ENCODE data around the gene CDKAL1. TPM values are rescaled to one million over a fixed set of nuclear protein-coding genes. Genes with fewer than 3 reads are reported as not detected.
"Not testable (repeated sequence)": the region's sequence is repeated elsewhere in the genome, so short reads cannot be mapped to it uniquely, and the experiment has no call there.

CDKAL1 gene
- polyA plus RNA-seq, 2 of the 4 experiments (the other 2 are of a cell fraction), result 4.7 to 8.3 TPM

DNA sequence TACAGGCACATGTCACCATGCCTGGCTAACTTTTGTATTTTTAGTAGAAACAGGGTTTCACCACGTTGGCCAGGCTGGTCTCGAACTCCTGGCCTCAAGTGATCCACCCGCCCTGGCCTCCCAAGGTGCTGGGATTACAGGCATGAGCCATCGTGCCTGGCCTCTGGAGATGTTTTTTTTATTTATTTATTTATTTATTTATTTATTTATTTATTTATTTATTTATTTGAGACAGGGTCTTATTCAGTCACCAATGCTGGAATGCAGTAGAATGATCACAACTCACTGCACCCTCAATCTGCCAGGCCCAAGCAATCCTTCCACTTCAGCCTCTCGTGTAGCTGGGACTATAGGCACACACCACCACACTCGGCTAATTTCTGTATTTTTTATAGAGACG is 661.0 kb downstream of the CDKAL1 start:
- CTCF ChIA-PET; H3K27ac ChIP-seq; POLR2A ChIA-PET; H3K9me3 ChIP-seq; ATAC-seq; FAIRE-seq; H3K4me3 ChIP-seq; H3K4me2 ChIP-seq; H3K4me1 ChIP-seq; DNase-seq (ENCODE audit: low read depth in 1 of 2, low spot score in 1 of 2): not testable (repeated sequence)
- TF ChIP-seq ZC3H11A (IDR thresholded peaks at IDR 0.05), result peak; percentile 44
- 94% methylated on average over 7 of the region's 7 CpGs for WGBS (ENCODE audit: missing lambda C conversion rate)

DNA sequence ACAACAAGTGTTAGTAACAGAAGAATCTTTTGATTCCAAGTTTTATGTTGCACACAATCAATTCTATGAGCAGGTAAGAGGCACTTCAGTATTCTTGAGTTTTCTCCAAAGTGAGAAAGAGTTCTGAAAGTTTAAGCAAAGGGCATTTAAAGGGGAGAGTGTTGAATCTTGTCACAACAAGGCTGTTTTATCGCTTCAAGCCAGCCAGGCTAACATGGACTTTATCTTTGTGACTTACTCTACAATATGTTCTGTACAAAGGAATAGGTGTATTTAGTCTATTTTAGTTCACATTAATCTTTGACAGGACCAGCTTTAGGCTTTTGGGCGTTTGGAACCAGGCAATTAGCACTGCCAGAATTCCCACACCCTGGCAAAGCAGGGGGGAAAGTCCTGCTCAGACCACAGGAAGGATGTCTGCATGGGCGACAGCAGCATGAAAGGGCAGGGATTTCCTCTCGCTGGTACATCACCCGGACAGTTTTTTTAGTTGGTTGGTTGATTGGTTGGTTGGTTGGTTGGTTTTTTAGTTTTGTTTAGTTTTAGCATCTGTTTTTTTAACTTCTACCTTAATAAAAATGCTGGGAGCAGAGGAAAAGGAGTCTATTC is 663.9 kb downstream of the CDKAL1 start:
- no peak for FAIRE-seq
- Histone ChIP-seq H3K4me3 (no peak overlapping the region), H3K4me2 (no peak overlapping the region), H3K4me1 (no peaks in the 10 kb centered on the region), H3K9me3 (0 out of 3 replicates have a peak, but pooled peaks cover 2% of the 10 kb centered on the region), H3K27ac (no peak overlapping the region)
- POLR2A ChIA-PET, result no interaction called here
- no peak for DNase-seq (ENCODE audit: low read depth in 1 of 2, low spot score in 1 of 2)
- CTCF ChIA-PET, result no interaction called here
- WGBS (ENCODE audit: missing lambda C conversion rate), result 73% methylated on average over 5 of the region's 5 CpGs
- TF ChIP-seq HMGXB4 (CRISPR knock-in tag; IDR thresholded peaks at IDR 0.05; ENCODE audit: borderline replicate concordance) (no peak), SMC3 (IDR thresholded peaks at IDR 0.05) (no peak), RFX5 (IDR thresholded peaks at IDR 0.05) (no peak), ZFP36 (IDR thresholded peaks at IDR 0.05; ENCODE audit: borderline replicate concordance, partially characterized antibody) (no peak), ZSCAN20 (CRISPR knock-in tag; IDR thresholded peaks at IDR 0.05) (no peak), MYC (IDR thresholded peaks at IDR 0.05; ENCODE audit: borderline replicate concordance, low read length) (no peak), CHD2 (IDR thresholded peaks at IDR 0.05; ENCODE audit: low read length, partially characterized antibody) (no peak), ZC3H11A (IDR thresholded peaks at IDR 0.05) (no peak), NR3C1 (IDR thresholded peaks at IDR 0.05) (no peak), SREBF2 (IDR thresholded peaks at IDR 0.05) (no peak), MAZ (IDR thresholded peaks at IDR 0.05; ENCODE audit: borderline replicate concordance, low read depth, low read length) (no peak), PBX3 (IDR thresholded peaks at IDR 0.05) (no peak), CTCF (IDR thresholded peaks at IDR 0.05) (no peak), EP300 (IDR thresholded peaks at IDR 0.05) (no peak), KDM1A (IDR thresholded peaks at IDR 0.05; ENCODE audit: low read depth) (no peak)
- TF ChIP-seq, protein P1, sequence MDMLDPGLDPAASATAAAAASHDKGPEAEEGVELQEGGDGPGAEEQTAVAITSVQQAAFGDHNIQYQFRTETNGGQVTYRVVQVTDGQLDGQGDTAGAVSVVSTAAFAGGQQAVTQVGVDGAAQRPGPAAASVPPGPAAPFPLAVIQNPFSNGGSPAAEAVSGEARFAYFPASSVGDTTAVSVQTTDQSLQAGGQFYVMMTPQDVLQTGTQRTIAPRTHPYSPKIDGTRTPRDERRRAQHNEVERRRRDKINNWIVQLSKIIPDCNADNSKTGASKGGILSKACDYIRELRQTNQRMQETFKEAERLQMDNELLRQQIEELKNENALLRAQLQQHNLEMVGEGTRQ (IDR thresholded peaks at IDR 0.05), result no peak
- no peak for ATAC-seq

DNA sequence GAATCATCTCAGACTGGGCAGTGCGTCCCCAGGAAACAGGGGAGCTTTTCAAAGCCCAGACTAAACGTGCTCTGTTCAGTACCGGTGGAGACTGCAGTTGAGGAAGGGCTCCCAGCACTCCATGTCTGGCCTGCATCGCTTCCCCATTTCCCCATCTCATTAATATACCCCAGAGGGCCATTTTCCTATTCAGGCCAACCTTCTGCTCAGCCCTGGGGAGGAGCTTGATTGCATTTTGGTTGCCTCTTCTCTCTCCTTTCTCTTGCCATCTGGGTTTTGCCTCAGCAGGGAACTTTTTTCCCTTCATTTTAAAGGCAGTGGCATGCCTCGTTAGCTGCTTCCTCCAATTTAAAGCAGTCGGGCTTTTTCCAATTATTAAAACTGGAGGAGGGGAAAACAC is 665.0 kb downstream of the CDKAL1 start:
- WGBS (ENCODE audit: missing lambda C conversion rate), result 91% methylated on average over 6 of the region's 6 CpGs
- CTCF ChIA-PET, result interaction anchor here (0.9 to 1.2 kb wide), 2 partner anchors 9 to 10 kb away, joined by 3 to 4 read pairs; no protein-coding TSS in a partner anchor

More for the DNA sequence above, 665.0 kb downstream of the CDKAL1 start:
- H3K9me3 ChIP-seq, result no peaks in the 10 kb centered on the region
- no peak overlapping the region for H3K27ac ChIP-seq
- no peak overlapping the region for H3K4me2 ChIP-seq
- no peak for TF ChIP-seq MAFK (IDR thresholded peaks at IDR 0.05; ENCODE audit: partially characterized antibody)
- TF ChIP-seq, protein P2, sequence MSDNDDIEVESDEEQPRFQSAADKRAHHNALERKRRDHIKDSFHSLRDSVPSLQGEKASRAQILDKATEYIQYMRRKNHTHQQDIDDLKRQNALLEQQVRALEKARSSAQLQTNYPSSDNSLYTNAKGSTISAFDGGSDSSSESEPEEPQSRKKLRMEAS (IDR thresholded peaks at IDR 0.05), result no peak
- TF ChIP-seq ZSCAN20 (CRISPR knock-in tag; IDR thresholded peaks at IDR 0.05), result no peak
- no peak for TF ChIP-seq ZNF302 (CRISPR knock-in tag; IDR thresholded peaks at IDR 0.05)
- no peak for TF ChIP-seq RFX5 (IDR thresholded peaks at IDR 0.05)
- TF ChIP-seq RAD21 (conservative IDR thresholded peaks at IDR 0.05 in 1 of 2, IDR thresholded peaks at IDR 0.05 in 1 of 2), result no peak
- TF ChIP-seq JUNB (IDR thresholded peaks at IDR 0.05), result no peak
- TF ChIP-seq SREBF2 (IDR thresholded peaks at IDR 0.05), result no peak
- TF ChIP-seq FOSL2 (IDR thresholded peaks at IDR 0.05), result no peak
- TF ChIP-seq FOSL2 (CRISPR knock-in tag; IDR thresholded peaks at IDR 0.05), result no peak
- no peak overlapping the region for H3K4me3 ChIP-seq
- no peaks in the 10 kb centered on the region for H3K4me1 ChIP-seq
- POLR2A ChIA-PET, result no interaction called here
- FAIRE-seq (no peak), DNase-seq (ENCODE audit: low read depth in 1 of 2, low spot score in 1 of 2) (no peak), ATAC-seq (no peak)
